B cell (primary cell): ENCODE results near the gene POU5F1. TPM values are rescaled to one million over a fixed set of nuclear protein-coding genes. Genes with fewer than 3 reads are reported as not detected.

ENCODE experiments used
- ATAC-seq: fragments of 200-7000 bp; cut with Tn5 transposase; one replicate; pipeline ENCODE4 v1.10.0; 2021; ENCODE audit warnings: low read depth, mild to moderate bottlenecking, moderate number of reproducible peaks, moderate library complexity
- CTCF ChIA-PET: fragments of 350-600 bp; sonication (Branson Sonifier 250); formaldehyde crosslinking; loops from one replicate; lab custom pipeline; 2021; ENCODE audit warnings: antibody characterized with exemption, inconsistent platforms; lab: Charles Lee
- POLR2A ChIA-PET: fragments of 350-600 bp; sonication (Branson Sonifier 250); formaldehyde crosslinking; loops from one replicate; lab custom pipeline; 2021; ENCODE audit warnings: antibody characterized with exemption; lab: Charles Lee
- DNase-seq: peaks from one replicate; pipeline ENCODE4 v3.0.0; 2013
- H2AFZ ChIP-seq: 2 replicates; pipeline ENCODE4 v1.6.1; 2012; ENCODE audit warnings: mild to moderate bottlenecking, low read depth, low read length; ENCODE audit not compliant: insufficient read depth, poor library complexity, severe bottlenecking
- H3K27ac ChIP-seq, 2 donors: 1 replicate in 1 of 2; 2 replicates in 1 of 2; pipeline ENCODE4 v1.5.1; 2012 to 2013; ENCODE audit warnings: low read length in 2 of 2, mild to moderate bottlenecking in 2 of 2, moderate library complexity in 1 of 2
- H3K27me3 ChIP-seq, 4 experiments: fragments of 200-600 bp in 1 of 4; sonication (generic) in 1 of 4; replicated peaks in 1 of 4; 1 replicate in 2 of 4; 2 replicates in 2 of 4; pipeline versions ENCODE4 v1.6.1 to v1.7.0; 2013 to 2016; ENCODE audit warnings: low read length in 3 of 4, mild to moderate bottlenecking in 2 of 4, mixed read lengths in 1 of 4, moderate library complexity in 1 of 4; ENCODE audit not compliant: insufficient read depth in 4 of 4, control insufficient read depth in 3 of 4; ENCODE audit errors: control extremely low read depth in 1 of 4
- H3K36me3 ChIP-seq, 2 experiments: replicated peaks in 1 of 2; 1 replicate in 1 of 2; 2 replicates in 1 of 2; pipeline versions ENCODE4 v1.6.1 to v1.7.1; 2013; ENCODE audit warnings: low read length in 1 of 2; ENCODE audit not compliant: insufficient read depth in 2 of 2, control insufficient read depth in 1 of 2; ENCODE audit errors: control extremely low read depth in 1 of 2, extremely low read depth in 1 of 2
- H3K4me1 ChIP-seq, 2 donors: fragments of 200-600 bp in 1 of 2; sonication (generic) in 1 of 2; 1 replicate in 1 of 2; 2 replicates in 1 of 2; pipeline versions ENCODE4 v1.5.1 to v1.6.1; 2013 to 2017; ENCODE audit warnings: low read length in 2 of 2; ENCODE audit not compliant: control insufficient read depth in 2 of 2, insufficient read depth in 2 of 2
- H3K4me2 ChIP-seq: replicated peaks from 2 replicates; pipeline ENCODE3; 2012; ENCODE audit warnings: mild to moderate bottlenecking, low read depth, low read length; ENCODE audit not compliant: poor library complexity, severe bottlenecking
- H3K4me3 ChIP-seq, 5 experiments: fragments of 200-600 bp in 1 of 5; sonication (generic) in 1 of 5; 1 replicate in 3 of 5; 2 replicates in 2 of 5; pipeline versions ENCODE4 v1.5.1 to v1.7.0; 2011 to 2016; ENCODE audit warnings: low read length in 4 of 5, mild to moderate bottlenecking in 4 of 5, low read depth in 2 of 5, control low read depth in 1 of 5, moderate library complexity in 1 of 5; ENCODE audit not compliant: insufficient read depth in 1 of 5; ENCODE audit errors: control extremely low read depth in 1 of 5, extremely low read depth in 1 of 5
- H3K79me2 ChIP-seq: fragments of 200-600 bp; sonication (generic); one replicate; pipeline ENCODE4 v1.6.0; 2016; ENCODE audit warnings: low read length; ENCODE audit not compliant: control insufficient read depth, insufficient read depth
- H3K9ac ChIP-seq: fragments of 200-600 bp; sonication (generic); 2 replicates; pipeline ENCODE4 v1.6.1; 2017; ENCODE audit warnings: mild to moderate bottlenecking, low read length, moderate library complexity
- H3K9me3 ChIP-seq, 3 donors: one replicate each; pipeline versions ENCODE4 v1.6.1 to v1.7.1; 2013; ENCODE audit warnings: low read length in 2 of 3; ENCODE audit not compliant: control insufficient read depth in 2 of 3, insufficient read depth in 1 of 3; ENCODE audit errors: control extremely low read depth in 1 of 3
- H4K20me1 ChIP-seq: 2 replicates; pipeline ENCODE4 v1.6.0; 2012; ENCODE audit warnings: mild to moderate bottlenecking, low read length; ENCODE audit not compliant: insufficient read depth, control insufficient read depth, poor library complexity, severe bottlenecking
- H3K27ac Mint-ChIP-seq: one replicate; pipeline ENCODE4 v1.8.0; 2021; ENCODE audit warnings: mixed read lengths
- H3K27me3 Mint-ChIP-seq: one replicate; pipeline ENCODE4 v1.8.0; 2021; ENCODE audit warnings: mixed read lengths
- H3K4me1 Mint-ChIP-seq: one replicate; pipeline ENCODE4 v1.8.0; 2021; ENCODE audit warnings: mixed read lengths
- H3K4me3 Mint-ChIP-seq: one replicate; pipeline ENCODE4 v1.8.0; 2021; ENCODE audit warnings: mixed read lengths
- H3K9me3 Mint-ChIP-seq: one replicate; pipeline ENCODE4 v1.8.0; 2022; ENCODE audit warnings: mixed read lengths; ENCODE audit not compliant: insufficient read depth
- EZH2 ChIP-seq: IDR thresholded peaks from 2 replicates; pipeline ENCODE4 v1.6.1; 2012; ENCODE audit warnings: borderline replicate concordance, low read depth, mild to moderate bottlenecking, moderate library complexity, low read length; ENCODE audit not compliant: insufficient read depth, poor library complexity, severe bottlenecking
- WGBS: methylation state at CpG from one replicate; pipeline ENCODE4 v1.1.5; 2013; ENCODE audit warnings: missing lambda C conversion rate; ENCODE audit not compliant: insufficient coverage; 5-methylcytosine and 5-hydroxymethylcytosine counted together
- intact Hi-C: fragments of 100-400 bp; cut with micrococcal nuclease; formaldehyde crosslinking; loops from one replicate; pipeline ENCODE4 v1.10.0; 2022
- polyA plus RNA-seq: library from polyadenylated mRNA; depleted of rRNA; stranded (reverse); fragments of >200 nt; gene quantifications from 2 replicates; pipeline ENCODE4 v1.2.3, GENCODE V29; 2012
- total RNA-seq, 2 donors: library from RNA; stranded (reverse); fragments of 120-200 nt in 1 of 2; gene quantifications; 1 replicate in 1 of 2; 2 replicates in 1 of 2; pipeline versions ENCODE4 v1.2.3 to v1.2.4, GENCODE V29; 2013 to 2022
- TF ChIP-seq, protein P1 (sequence below): fragments of 200-600 bp; IDR thresholded peaks from one replicate; pipeline ENCODE4 v1.8.0; 2022; ENCODE audit warnings: antibody characterized with exemption, mild to moderate bottlenecking

Gene POU5F1
- total and polyA plus RNA-seq, 2 donors (not counting 1 experiment from before 2014, with no cell fraction given) = 0.76 to 0.88 TPM

DNA sequence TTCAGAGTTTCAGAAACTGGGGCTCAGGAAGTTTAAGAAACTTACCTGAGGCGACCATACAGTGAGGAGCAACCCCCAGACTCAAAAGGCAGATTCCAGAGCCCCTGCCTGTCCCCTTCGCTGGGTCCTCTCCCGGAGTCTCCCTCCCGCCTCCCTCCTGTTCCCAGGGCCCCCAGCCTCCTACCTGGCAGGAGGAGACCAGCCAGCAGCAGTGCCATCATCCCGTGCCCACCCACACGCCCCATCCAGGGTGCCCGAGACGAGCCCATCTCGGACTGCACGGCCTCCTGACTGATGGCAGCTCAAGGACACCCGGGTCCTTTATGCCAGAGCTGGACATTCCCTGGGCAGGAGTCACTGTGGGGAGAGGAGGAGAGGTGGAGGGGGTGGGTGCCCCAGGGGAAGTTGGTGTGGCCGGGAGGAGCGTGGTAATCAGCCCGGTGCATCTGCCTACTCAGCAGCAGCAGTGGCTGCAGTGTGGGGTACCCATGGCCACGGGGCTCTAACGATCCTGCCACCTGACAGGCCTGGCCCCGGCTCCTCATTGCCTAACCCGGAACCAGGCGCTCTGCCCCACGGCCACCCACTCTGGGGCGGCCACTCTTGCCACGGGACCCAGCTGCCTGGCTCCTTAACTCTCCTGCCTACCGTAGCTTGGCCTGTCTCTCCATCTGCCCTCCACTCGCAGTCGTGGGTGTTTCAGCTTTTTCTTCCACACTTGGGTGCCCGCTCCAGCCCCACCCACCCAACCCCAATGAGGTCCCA, 50.1 kb downstream of the POU5F1 start, which contains the start of gene CDSN:
CDSN (minus strand) TSS at position 296 of the 765 bp plus-strand sequence; CDS start at position 269, 27 bp downstream.
- H3K79me2 ChIP-seq = no peaks in the 10 kb centered on the region
- no peak for DNase-seq
- CTCF ChIA-PET = interaction anchor here (0.5 to 1.6 kb wide), 3 partner anchors 10 to 446 kb away, joined by 3 to 6 read pairs (median 4); no protein-coding TSS in a partner anchor
- H3K4me3 Mint-ChIP-seq = no peak within 1 kb of the TSS
- no peak within 1 kb of the TSS for H3K4me2 ChIP-seq
- TF ChIP-seq, protein P1, sequence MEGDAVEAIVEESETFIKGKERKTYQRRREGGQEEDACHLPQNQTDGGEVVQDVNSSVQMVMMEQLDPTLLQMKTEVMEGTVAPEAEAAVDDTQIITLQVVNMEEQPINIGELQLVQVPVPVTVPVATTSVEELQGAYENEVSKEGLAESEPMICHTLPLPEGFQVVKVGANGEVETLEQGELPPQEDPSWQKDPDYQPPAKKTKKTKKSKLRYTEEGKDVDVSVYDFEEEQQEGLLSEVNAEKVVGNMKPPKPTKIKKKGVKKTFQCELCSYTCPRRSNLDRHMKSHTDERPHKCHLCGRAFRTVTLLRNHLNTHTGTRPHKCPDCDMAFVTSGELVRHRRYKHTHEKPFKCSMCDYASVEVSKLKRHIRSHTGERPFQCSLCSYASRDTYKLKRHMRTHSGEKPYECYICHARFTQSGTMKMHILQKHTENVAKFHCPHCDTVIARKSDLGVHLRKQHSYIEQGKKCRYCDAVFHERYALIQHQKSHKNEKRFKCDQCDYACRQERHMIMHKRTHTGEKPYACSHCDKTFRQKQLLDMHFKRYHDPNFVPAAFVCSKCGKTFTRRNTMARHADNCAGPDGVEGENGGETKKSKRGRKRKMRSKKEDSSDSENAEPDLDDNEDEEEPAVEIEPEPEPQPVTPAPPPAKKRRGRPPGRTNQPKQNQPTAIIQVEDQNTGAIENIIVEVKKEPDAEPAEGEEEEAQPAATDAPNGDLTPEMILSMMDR = no peak
- no peak for TF ChIP-seq EZH2
- H3K9me3 ChIP-seq = no peaks in the 10 kb centered on the region
- no peak within 1 kb of the TSS for H2AFZ ChIP-seq
- H4K20me1 ChIP-seq = no peaks in the 10 kb centered on the region
- intact Hi-C loops = no loop called here
- H3K27me3 ChIP-seq = peaks cover 0 to 7% (median 0%) of the 10 kb centered on the region in 4 experiments
- no peak within 1 kb of the TSS for H3K9ac ChIP-seq
- H3K9me3 Mint-ChIP-seq = no peaks in the 10 kb centered on the region
- no peak within 1 kb of the TSS for H3K27ac ChIP-seq
- POLR2A ChIA-PET = interaction anchor here (0.6 kb wide), 1 partner anchor 180 kb away, joined by 5 read pairs; no protein-coding TSS in a partner anchor
- H3K4me1 ChIP-seq = peaks cover 0 to 3% of the 10 kb centered on the region in 2 donors
- no peaks in the 10 kb centered on the region for H3K36me3 ChIP-seq
- peaks cover 27% of the 10 kb centered on the region for H3K27me3 Mint-ChIP-seq
- H3K4me3 ChIP-seq = no peak within 1 kb of the TSS
- peaks cover 3% of the 10 kb centered on the region for H3K4me1 Mint-ChIP-seq
- WGBS = 78% methylated on average over 26 of the region's 26 CpGs
- no peak for ATAC-seq
- H3K27ac Mint-ChIP-seq = no peak within 1 kb of the TSS

DNA sequence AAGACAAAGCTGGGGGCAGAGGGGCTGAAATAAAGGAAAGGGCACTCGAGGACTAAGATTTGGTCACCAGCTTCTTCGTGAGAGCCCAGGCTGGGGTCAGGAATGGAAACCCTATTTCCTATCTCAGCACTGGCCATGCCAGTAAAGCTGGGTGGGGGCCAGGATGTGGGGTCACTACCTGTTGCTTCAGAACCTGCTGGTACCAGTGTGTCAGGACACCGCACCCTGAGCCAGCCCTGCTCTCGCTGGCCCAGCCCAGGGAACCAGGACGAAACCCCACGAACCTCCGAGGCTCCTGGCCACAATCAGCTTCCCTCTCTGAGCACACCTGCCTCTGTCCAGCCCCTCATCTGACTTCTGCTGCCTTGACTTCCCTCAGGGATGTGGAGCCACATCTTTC, 52.3 kb downstream of the POU5F1 start:
- DNase-seq = no peak
- no peaks in the 10 kb centered on the region for H3K9me3 Mint-ChIP-seq
- ATAC-seq = no peak
- intact Hi-C loops = no loop called here
- H3K27ac ChIP-seq = no peak overlapping the region
- no peak overlapping the region for H3K27ac Mint-ChIP-seq
- H3K4me1 ChIP-seq = peaks cover 0 to 6% of the 10 kb centered on the region in 2 donors
- H3K4me3 Mint-ChIP-seq = no peak overlapping the region
- no peaks in the 10 kb centered on the region for H3K79me2 ChIP-seq
- H3K4me2 ChIP-seq = no peak overlapping the region
- H3K9me3 ChIP-seq = no peaks in the 10 kb centered on the region
- no peak overlapping the region for H3K9ac ChIP-seq
- H3K27me3 ChIP-seq = peaks cover 0 to 6% (median 0%) of the 10 kb centered on the region in 4 experiments
- no peak overlapping the region for H3K4me3 ChIP-seq
- no peaks in the 10 kb centered on the region for H4K20me1 ChIP-seq
- peaks cover 37% of the 10 kb centered on the region for H3K27me3 Mint-ChIP-seq
- no peak overlapping the region for H2AFZ ChIP-seq
- H3K36me3 ChIP-seq = no peaks in the 10 kb centered on the region
- ChIA-PET POLR2A (no interaction called here), CTCF (interaction anchor here (2.5 kb wide), 1 partner anchor 10 kb away, joined by 9 read pairs; no protein-coding TSS in a partner anchor)
- H3K4me1 Mint-ChIP-seq = peaks cover 5% of the 10 kb centered on the region
- WGBS = 83% methylated on average over 7 of the region's 7 CpGs
- no peak for TF ChIP-seq EZH2
- TF ChIP-seq, protein P1 = no peak
